Lung (tissue), 12 donors: ENCODE results near the gene RLN3. TPM values are rescaled to one million over a fixed set of nuclear protein-coding genes. Genes with fewer than 3 reads are reported as not detected.
A peak's percentile ranks its signal among the peaks of the same experiment; 100 is the strongest.
"Not testable (repeated sequence)": the region's sequence is repeated elsewhere in the genome, so short reads cannot be mapped to it uniquely, and the experiment has no call there.

Source experiments
- ATAC-seq: fragments of 200-7000 bp; cut with Tn5 transposase; one replicate; pipeline ENCODE4 v1.9.1; 2020; ENCODE audit warnings: moderate number of reproducible peaks; ENCODE audit not compliant: insufficient read depth, low FRiP score
- DNase-seq, 3 donors: peaks; one replicate each; pipeline ENCODE4 v3.0.0-alpha.2; 2013 to 2017
- H3K27ac ChIP-seq, 2 donors: one replicate each; pipeline ENCODE4 v1.5.1; 2013; ENCODE audit warnings: mild to moderate bottlenecking in 2 of 2, moderate library complexity in 2 of 2, control low read depth in 1 of 2, inconsistent platforms in 1 of 2, low read depth in 1 of 2, low read length in 1 of 2
- H3K27me3 ChIP-seq, 3 donors: one replicate each; pipeline ENCODE4 v1.5.1; 2013; ENCODE audit warnings: low read length in 2 of 3; ENCODE audit not compliant: control insufficient read depth in 3 of 3, insufficient read depth in 3 of 3
- H3K36me3 ChIP-seq, 4 donors: one replicate each; pipeline ENCODE4 v1.5.1; 2013; ENCODE audit warnings: low read length in 4 of 4, mild to moderate bottlenecking in 1 of 4, moderate library complexity in 1 of 4; ENCODE audit not compliant: control insufficient read depth in 4 of 4, insufficient read depth in 4 of 4
- H3K4me1 ChIP-seq, 5 donors: one replicate each; pipeline ENCODE4 v1.5.1; 2013; ENCODE audit warnings: low read length in 5 of 5, mild to moderate bottlenecking in 2 of 5, moderate library complexity in 1 of 5; ENCODE audit not compliant: control insufficient read depth in 5 of 5, insufficient read depth in 5 of 5
- H3K4me3 ChIP-seq: one replicate; pipeline ENCODE4 v1.5.1; 2013; ENCODE audit warnings: mild to moderate bottlenecking, control low read depth, moderate library complexity
- H3K9ac ChIP-seq, 2 donors: one replicate each; pipeline ENCODE4 v1.5.1; 2013; ENCODE audit warnings: low read length in 2 of 2, control low read depth in 1 of 2; ENCODE audit not compliant: insufficient read depth in 1 of 2
- H3K9me3 ChIP-seq, 4 donors: one replicate each; pipeline ENCODE4 v1.5.1; 2013; ENCODE audit warnings: low read length in 3 of 4, mild to moderate bottlenecking in 1 of 4, moderate library complexity in 1 of 4; ENCODE audit not compliant: control insufficient read depth in 4 of 4, insufficient read depth in 3 of 4
- CTCF ChIP-seq: IDR thresholded peaks from 2 replicates; pipeline ENCODE4 v1.5.1; 2012; ENCODE audit warnings: mild to moderate bottlenecking; ENCODE audit errors: control extremely low read depth, extremely low read depth
- WGBS, 2 donors: extraction: QIAGEN DNeasy Blood & Tissue Kit; methylation state at CpG; one replicate each; pipeline ENCODE4 v1.1.7; 2013; 5-methylcytosine and 5-hydroxymethylcytosine counted together
- polyA plus RNA-seq, 2 donors: library from polyadenylated mRNA; stranded (reverse); fragments of 200-250 nt; gene quantifications; one replicate each; pipeline ENCODE4 v1.2.1, GENCODE V29; 2013
- total RNA-seq, 2 donors: library from RNA; depleted of rRNA in 1 of 2; stranded (reverse); fragments of >200 nt in 1 of 2; gene quantifications; one replicate each; pipeline ENCODE4 v1.2.1, GENCODE V29; 2014 to 2021
- donor health status: control.
- donor health status: control.
- donor health status: Bipolar disorder and iron deficiency.
- donor health status: healthy.
- donor health status: DM: yes; HTN: yes; CAD: no.

The RLN3 gene
- total and polyA plus RNA-seq, 4 donors = 0.50 to 0.52 TPM; not detected in 2

GRCh38 chr19:14048443-14049153 is 20.6 kb downstream of the RLN3 start:
- no peaks in the 10 kb centered on the region for H3K27me3 ChIP-seq
- H3K4me3 ChIP-seq = no peak overlapping the region
- H3K27ac ChIP-seq = no peak overlapping the region
- peaks cover 0 to 5% (median 1%) of the 10 kb centered on the region in 4 donors for H3K9me3 ChIP-seq
- WGBS, 2 donors = 77% methylated on average over 8 of the region's 8 CpGs
- DNase-seq (no peak), ATAC-seq (peak; percentile 72)
- no peak overlapping the region for H3K9ac ChIP-seq
- peaks cover 0 to 24% (median 3%) of the 10 kb centered on the region in 4 donors for H3K36me3 ChIP-seq
- TF ChIP-seq CTCF = peak; percentile 62
- H3K4me1 ChIP-seq = no peaks in the 10 kb centered on the region

GRCh38 chr19:14050512-14050911 is 22.6 kb downstream of the RLN3 start:
- no peak overlapping the region for H3K9ac ChIP-seq
- ATAC-seq (no peak), DNase-seq (no peak)
- WGBS, 2 donors = 95 to 98% methylated on average over 4 of the region's 4 CpGs
- H3K4me1 ChIP-seq = no peaks in the 10 kb centered on the region
- no peak overlapping the region for H3K27ac ChIP-seq
- no peak overlapping the region for H3K4me3 ChIP-seq
- H3K9me3 ChIP-seq = peaks cover 0 to 5% (median 1%) of the 10 kb centered on the region in 4 donors
- no peaks in the 10 kb centered on the region for H3K27me3 ChIP-seq
- H3K36me3 ChIP-seq = peaks cover 0 to 21% (median 3%) of the 10 kb centered on the region in 4 donors
- TF ChIP-seq CTCF = no peak

- WGBS, 2 donors = 96 to 97% methylated on average over 11 of the region's 11 CpGs
- H3K27me3 ChIP-seq, H3K9ac ChIP-seq, H3K27ac ChIP-seq, H3K4me1 ChIP-seq, H3K9me3 ChIP-seq, ATAC-seq, DNase-seq, H3K4me3 ChIP-seq: not testable (repeated sequence)
- H3K36me3 ChIP-seq = peaks cover 0 to 21% (median 3%) of the 10 kb centered on the region in 4 donors
Measured at GRCh38 chr19:14050961-14051360, 23.0 kb downstream of the RLN3 start.

GRCh38 chr19:14051980-14052379 is 24.0 kb downstream of the RLN3 start:
- Histone ChIP-seq H3K4me1 (peaks cover 0 to 4% (median 0%) of the 10 kb centered on the region in 5 donors), H3K27ac (no peak overlapping the region), H3K36me3 (peaks cover 0 to 21% (median 3%) of the 10 kb centered on the region in 4 donors), H3K9ac (no peak overlapping the region), H3K9me3 (peaks cover 0 to 5% (median 1%) of the 10 kb centered on the region in 4 donors), H3K27me3 (no peaks in the 10 kb centered on the region), H3K4me3 (no peak overlapping the region)
- ATAC-seq (no peak), DNase-seq (no peak)
- TF ChIP-seq CTCF = no peak
- WGBS, 2 donors = 86 to 89% methylated on average over 4 to 9 of the region's 9 CpGs
